GM23338 (cell line): ENCODE data around the gene SLK. TPM values are rescaled to one million over a fixed set of nuclear protein-coding genes. Genes with fewer than 3 reads are reported as not detected.

Source experiments
- ATAC-seq: fragments of 200-7000 bp; cut with Tn5 transposase; 3 replicates; pipeline ENCODE4 v1.9.1; 2020
- DNase-seq: peaks from one replicate; pipeline ENCODE4 v3.0.0-alpha.2; 2015; ENCODE audit warnings: low spot score
- H2AFZ ChIP-seq: fragments of 200-600 bp; sonication (generic); 2 replicates; pipeline ENCODE4 v1.8.0; 2016; ENCODE audit warnings: antibody characterized with exemption, mild to moderate bottlenecking, moderate library complexity
- H3F3A ChIP-seq: fragments of 200-600 bp; sonication (generic); replicated peaks from 2 replicates; pipeline ENCODE4 v1.8.0; 2017; ENCODE audit warnings: antibody characterized with exemption, mixed run types, low read depth
- H3K27ac ChIP-seq: fragments of 200-600 bp; sonication (generic); 2 replicates; pipeline ENCODE4 v1.6.1; 2016; ENCODE audit warnings: low read depth
- H3K27me3 ChIP-seq: fragments of 200-600 bp; sonication (generic); 2 replicates; pipeline ENCODE4 v1.8.0; 2016; ENCODE audit warnings: mild to moderate bottlenecking, mixed run types, moderate library complexity; ENCODE audit not compliant: insufficient read depth
- H3K36me3 ChIP-seq: fragments of 200-600 bp; sonication (generic); 2 replicates; pipeline ENCODE4 v1.8.0; 2016; ENCODE audit warnings: mild to moderate bottlenecking; ENCODE audit not compliant: insufficient read depth
- H3K4me1 ChIP-seq: fragments of 200-600 bp; sonication (generic); 2 replicates; pipeline ENCODE4 v1.8.0; 2016; ENCODE audit warnings: mild to moderate bottlenecking, moderate library complexity; ENCODE audit not compliant: insufficient read depth
- H3K4me2 ChIP-seq: fragments of 200-600 bp; sonication (generic); 2 replicates; pipeline ENCODE4 v1.7.1; 2017; ENCODE audit warnings: mixed run types
- H3K4me3 ChIP-seq: fragments of 200-600 bp; sonication (generic); 2 replicates; pipeline ENCODE4 v1.6.1; 2016; ENCODE audit warnings: mixed run types
- H3K79me2 ChIP-seq: fragments of 200-600 bp; sonication (generic); replicated peaks from 2 replicates; pipeline ENCODE4 v1.8.0; 2017; ENCODE audit warnings: mild to moderate bottlenecking; ENCODE audit not compliant: insufficient read depth
- H3K9me2 ChIP-seq: fragments of 200-600 bp; sonication (generic); 2 replicates; pipeline ENCODE4 v1.8.0; 2017; ENCODE audit not compliant: insufficient read depth
- H4K20me1 ChIP-seq: fragments of 200-600 bp; sonication (generic); replicated peaks from 2 replicates; pipeline ENCODE4 v1.8.0; 2017; ENCODE audit warnings: mild to moderate bottlenecking; ENCODE audit not compliant: insufficient read depth
- H3K27ac Mint-ChIP-seq: 2 replicates; pipeline ENCODE4 v1.8.0; 2020; ENCODE audit warnings: inconsistent platforms, mild to moderate bottlenecking, moderate library complexity, mixed read lengths
- H3K27me3 Mint-ChIP-seq: 3 replicates; pipeline ENCODE4 v1.8.0; 2022; ENCODE audit warnings: low read depth, mild to moderate bottlenecking, moderate library complexity, mixed read lengths, inconsistent platforms; ENCODE audit not compliant: insufficient read depth, poor library complexity
- H3K36me3 Mint-ChIP-seq: 3 replicates; pipeline ENCODE4 v1.8.0; 2021; ENCODE audit warnings: low read depth, mild to moderate bottlenecking, inconsistent platforms, moderate library complexity, mixed read lengths
- H3K4me1 Mint-ChIP-seq: 3 replicates; pipeline ENCODE4 v1.8.0; 2020; ENCODE audit warnings: mild to moderate bottlenecking, inconsistent platforms, mixed read lengths
- H3K4me3 Mint-ChIP-seq: 3 replicates; pipeline ENCODE4 v1.8.0; 2021; ENCODE audit warnings: moderate library complexity, mild to moderate bottlenecking, inconsistent platforms, mixed read lengths
- H3K9me3 Mint-ChIP-seq: 3 replicates; pipeline ENCODE4 v1.8.0; 2020; ENCODE audit warnings: moderate library complexity, mild to moderate bottlenecking, inconsistent platforms, mixed read lengths
- CREB1 ChIP-seq: fragments of 250-450 bp; sonication (Bioruptor Pico); IDR thresholded peaks from 2 replicates; pipeline ENCODE4 v1.5.0; 2020; ENCODE audit warnings: low read depth, mild to moderate bottlenecking, moderate library complexity
- CTCF ChIP-seq, 2 experiments: fragments of 200-600 bp in 1 of 2; sonication (generic) in 1 of 2; conservative IDR thresholded peaks; 2 replicates each; pipeline versions ENCODE4 v1.5.1 to v1.6.1; 2016 to 2017; ENCODE audit warnings: antibody characterized with exemption in 2 of 2, low read depth in 2 of 2, mild to moderate bottlenecking in 2 of 2, moderate library complexity in 1 of 2
- EZH2 ChIP-seq: fragments of 200-600 bp; sonication (generic); IDR thresholded peaks from one replicate; pipeline ENCODE4 v1.8.0; 2017; ENCODE audit warnings: antibody characterized with exemption, mild to moderate bottlenecking, low read depth; ENCODE audit not compliant: unreplicated experiment
- EZH2phosphoT487 ChIP-seq: fragments of 200-600 bp; sonication (generic); IDR thresholded peaks from one replicate; pipeline ENCODE4 v1.8.1; 2018; ENCODE audit warnings: antibody characterized with exemption; ENCODE audit not compliant: unreplicated experiment
- JUNB ChIP-seq: IDR thresholded peaks from one replicate; pipeline ENCODE4 v1.6.1; 2016; ENCODE audit warnings: antibody characterized with exemption; ENCODE audit not compliant: unreplicated experiment
- NANOG ChIP-seq: IDR thresholded peaks from 2 replicates; pipeline ENCODE4 v1.6.1; 2016; ENCODE audit warnings: antibody characterized with exemption, borderline replicate concordance
- POLR2AphosphoS5 ChIP-seq: IDR thresholded peaks from 2 replicates; pipeline ENCODE4 v1.6.1; 2016; ENCODE audit warnings: antibody characterized with exemption, low read depth
- REST ChIP-seq: IDR thresholded peaks from one replicate; pipeline ENCODE4 v1.6.1; 2018; ENCODE audit warnings: antibody characterized with exemption; ENCODE audit not compliant: unreplicated experiment
- STAT1 ChIP-seq: IDR thresholded peaks from one replicate; pipeline ENCODE4 v1.6.1; 2016; ENCODE audit warnings: antibody characterized with exemption; ENCODE audit not compliant: unreplicated experiment
- ZNF114 ChIP-seq: fragments of 250-450 bp; sonication (Bioruptor Pico); IDR thresholded peaks from 2 replicates; pipeline ENCODE4 v1.5.0; 2020; ENCODE audit warnings: mild to moderate bottlenecking, moderate library complexity
- ZNF331 ChIP-seq: fragments of 250-450 bp; sonication (Bioruptor Pico); IDR thresholded peaks from 2 replicates; pipeline ENCODE4 v1.5.0; 2020; ENCODE audit warnings: low read depth, mild to moderate bottlenecking, moderate library complexity
- polyA plus RNA-seq: library from polyadenylated mRNA; unstranded; fragments of >200 nt; fragmentation: Nextera tagmentation; extraction: Ambion mirVana; gene quantifications from 2 replicates; pipeline ENCODE4 v1.2.1, GENCODE V29; 2016
- total RNA-seq: library from RNA; depleted of rRNA; stranded (reverse); fragments of >200 nt; shearing (Covaris generic); gene quantifications from 2 replicates; pipeline ENCODE4 v1.2.3, GENCODE V29; 2014
- TF ChIP-seq, protein P1 (sequence below): fragments of 250-450 bp; sonication (Bioruptor Pico); IDR thresholded peaks from 2 replicates; pipeline ENCODE4 v1.5.0; 2020; ENCODE audit warnings: mild to moderate bottlenecking, moderate library complexity
- TF ChIP-seq, protein P2 (sequence below): IDR thresholded peaks from 2 replicates; pipeline ENCODE4 v1.6.1; 2016; ENCODE audit warnings: antibody characterized with exemption

SLK gene
- total and polyA plus RNA-seq, 2 experiments from 2014 or later, result 8.4 to 21.5 TPM

DNA sequence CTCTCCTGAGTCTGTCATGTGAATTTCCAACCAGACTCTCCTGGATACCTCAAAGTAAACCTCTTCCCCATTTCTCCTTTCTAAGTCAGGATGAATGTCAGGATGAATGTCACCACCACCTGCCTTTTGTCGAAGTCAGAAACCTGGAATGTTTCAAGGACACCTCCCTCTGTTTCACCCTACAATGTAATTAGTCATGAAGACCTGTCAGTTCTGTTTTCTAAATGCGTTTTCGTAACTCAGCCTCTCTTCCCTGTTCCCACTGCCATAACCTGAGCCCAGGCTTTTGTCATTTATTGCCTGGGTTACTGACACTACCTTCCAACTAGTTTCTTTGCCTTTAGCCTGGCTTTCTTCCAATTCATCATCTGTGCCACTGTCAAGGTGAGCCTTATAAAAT lies 43.4 kb upstream of the SLK start:
- H3K4me2 ChIP-seq, result no peak overlapping the region
- TF ChIP-seq JUNB, result no peak
- TF ChIP-seq EZH2phosphoT487, result no peak
- TF ChIP-seq CREB1, result no peak
- TF ChIP-seq CTCF (conservative IDR thresholded peaks at IDR 0.05; ENCODE audit: low read depth in 2 of 2), result no peak
- TF ChIP-seq, protein P1, sequence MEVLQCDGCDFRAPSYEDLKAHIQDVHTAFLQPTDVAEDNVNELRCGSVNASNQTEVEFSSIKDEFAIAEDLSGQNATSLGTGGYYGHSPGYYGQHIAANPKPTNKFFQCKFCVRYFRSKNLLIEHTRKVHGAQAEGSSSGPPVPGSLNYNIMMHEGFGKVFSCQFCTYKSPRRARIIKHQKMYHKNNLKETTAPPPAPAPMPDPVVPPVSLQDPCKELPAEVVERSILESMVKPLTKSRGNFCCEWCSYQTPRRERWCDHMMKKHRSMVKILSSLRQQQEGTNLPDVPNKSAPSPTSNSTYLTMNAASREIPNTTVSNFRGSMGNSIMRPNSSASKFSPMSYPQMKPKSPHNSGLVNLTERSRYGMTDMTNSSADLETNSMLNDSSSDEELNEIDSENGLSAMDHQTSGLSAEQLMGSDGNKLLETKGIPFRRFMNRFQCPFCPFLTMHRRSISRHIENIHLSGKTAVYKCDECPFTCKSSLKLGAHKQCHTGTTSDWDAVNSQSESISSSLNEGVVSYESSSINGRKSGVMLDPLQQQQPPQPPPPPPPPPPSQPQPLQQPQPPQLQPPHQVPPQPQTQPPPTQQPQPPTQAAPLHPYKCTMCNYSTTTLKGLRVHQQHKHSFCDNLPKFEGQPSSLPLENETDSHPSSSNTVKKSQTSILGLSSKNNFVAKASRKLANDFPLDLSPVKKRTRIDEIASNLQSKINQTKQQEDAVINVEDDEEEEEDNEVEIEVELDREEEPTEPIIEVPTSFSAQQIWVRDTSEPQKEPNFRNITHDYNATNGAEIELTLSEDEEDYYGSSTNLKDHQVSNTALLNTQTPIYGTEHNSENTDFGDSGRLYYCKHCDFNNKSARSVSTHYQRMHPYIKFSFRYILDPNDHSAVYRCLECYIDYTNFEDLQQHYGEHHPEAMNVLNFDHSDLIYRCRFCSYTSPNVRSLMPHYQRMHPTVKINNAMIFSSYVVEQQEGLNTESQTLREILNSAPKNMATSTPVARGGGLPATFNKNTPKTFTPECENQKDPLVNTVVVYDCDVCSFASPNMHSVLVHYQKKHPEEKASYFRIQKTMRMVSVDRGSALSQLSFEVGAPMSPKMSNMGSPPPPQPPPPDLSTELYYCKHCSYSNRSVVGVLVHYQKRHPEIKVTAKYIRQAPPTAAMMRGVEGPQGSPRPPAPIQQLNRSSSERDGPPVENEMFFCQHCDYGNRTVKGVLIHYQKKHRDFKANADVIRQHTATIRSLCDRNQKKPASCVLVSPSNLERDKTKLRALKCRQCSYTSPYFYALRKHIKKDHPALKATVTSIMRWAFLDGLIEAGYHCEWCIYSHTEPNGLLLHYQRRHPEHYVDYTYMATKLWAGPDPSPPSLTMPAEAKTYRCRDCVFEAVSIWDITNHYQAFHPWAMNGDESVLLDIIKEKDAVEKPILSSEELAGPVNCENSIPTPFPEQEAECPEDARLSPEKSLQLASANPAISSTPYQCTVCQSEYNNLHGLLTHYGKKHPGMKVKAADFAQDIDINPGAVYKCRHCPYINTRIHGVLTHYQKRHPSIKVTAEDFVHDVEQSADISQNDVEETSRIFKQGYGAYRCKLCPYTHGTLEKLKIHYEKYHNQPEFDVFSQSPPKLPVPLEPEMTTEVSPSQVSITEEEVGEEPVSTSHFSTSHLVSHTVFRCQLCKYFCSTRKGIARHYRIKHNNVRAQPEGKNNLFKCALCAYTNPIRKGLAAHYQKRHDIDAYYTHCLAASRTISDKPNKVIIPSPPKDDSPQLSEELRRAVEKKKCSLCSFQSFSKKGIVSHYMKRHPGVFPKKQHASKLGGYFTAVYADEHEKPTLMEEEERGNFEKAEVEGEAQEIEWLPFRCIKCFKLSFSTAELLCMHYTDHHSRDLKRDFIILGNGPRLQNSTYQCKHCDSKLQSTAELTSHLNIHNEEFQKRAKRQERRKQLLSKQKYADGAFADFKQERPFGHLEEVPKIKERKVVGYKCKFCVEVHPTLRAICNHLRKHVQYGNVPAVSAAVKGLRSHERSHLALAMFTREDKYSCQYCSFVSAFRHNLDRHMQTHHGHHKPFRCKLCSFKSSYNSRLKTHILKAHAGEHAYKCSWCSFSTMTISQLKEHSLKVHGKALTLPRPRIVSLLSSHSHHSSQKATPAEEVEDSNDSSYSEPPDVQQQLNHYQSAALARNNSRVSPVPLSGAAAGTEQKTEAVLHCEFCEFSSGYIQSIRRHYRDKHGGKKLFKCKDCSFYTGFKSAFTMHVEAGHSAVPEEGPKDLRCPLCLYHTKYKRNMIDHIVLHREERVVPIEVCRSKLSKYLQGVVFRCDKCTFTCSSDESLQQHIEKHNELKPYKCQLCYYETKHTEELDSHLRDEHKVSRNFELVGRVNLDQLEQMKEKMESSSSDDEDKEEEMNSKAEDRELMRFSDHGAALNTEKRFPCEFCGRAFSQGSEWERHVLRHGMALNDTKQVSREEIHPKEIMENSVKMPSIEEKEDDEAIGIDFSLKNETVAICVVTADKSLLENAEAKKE (CRISPR knock-in tag), result no peak
- no peak for TF ChIP-seq REST
- no peak for TF ChIP-seq EZH2
- no peak for TF ChIP-seq ZNF114 (CRISPR knock-in tag)
- TF ChIP-seq ZNF331 (CRISPR knock-in tag), result no peak
- TF ChIP-seq, protein P2, sequence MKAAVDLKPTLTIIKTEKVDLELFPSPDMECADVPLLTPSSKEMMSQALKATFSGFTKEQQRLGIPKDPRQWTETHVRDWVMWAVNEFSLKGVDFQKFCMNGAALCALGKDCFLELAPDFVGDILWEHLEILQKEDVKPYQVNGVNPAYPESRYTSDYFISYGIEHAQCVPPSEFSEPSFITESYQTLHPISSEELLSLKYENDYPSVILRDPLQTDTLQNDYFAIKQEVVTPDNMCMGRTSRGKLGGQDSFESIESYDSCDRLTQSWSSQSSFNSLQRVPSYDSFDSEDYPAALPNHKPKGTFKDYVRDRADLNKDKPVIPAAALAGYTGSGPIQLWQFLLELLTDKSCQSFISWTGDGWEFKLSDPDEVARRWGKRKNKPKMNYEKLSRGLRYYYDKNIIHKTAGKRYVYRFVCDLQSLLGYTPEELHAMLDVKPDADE, result no peak
- TF ChIP-seq POLR2AphosphoS5, result no peak
- no peak for TF ChIP-seq NANOG
- no peak for TF ChIP-seq STAT1
- ATAC-seq (no peak), DNase-seq (no peak)
- H3K4me3 ChIP-seq, result no peak overlapping the region
- H4K20me1 ChIP-seq, result no peaks in the 10 kb centered on the region
- H3K4me1 Mint-ChIP-seq, result peaks cover 10% of the 10 kb centered on the region
- H3K27me3 Mint-ChIP-seq, result peaks cover under 1% of the 10 kb centered on the region
- no peak overlapping the region for H3K4me3 Mint-ChIP-seq
- no peaks in the 10 kb centered on the region for H3K79me2 ChIP-seq
- peaks cover 5% of the 10 kb centered on the region; the same call in 1 of the 2 replicates for H3F3A ChIP-seq
- H3K36me3 ChIP-seq, result no peaks in the 10 kb centered on the region
- H2AFZ ChIP-seq, result no peak overlapping the region
- H3K9me2 ChIP-seq, result no peaks in the 10 kb centered on the region
- no peak overlapping the region for H3K27ac Mint-ChIP-seq
- no peaks in the 10 kb centered on the region for H3K9me3 Mint-ChIP-seq
- H3K36me3 Mint-ChIP-seq, result no peaks in the 10 kb centered on the region
- no peak overlapping the region for H3K27ac ChIP-seq
- peaks cover 12% of the 10 kb centered on the region for H3K4me1 ChIP-seq
- H3K27me3 ChIP-seq, result no peaks in the 10 kb centered on the region
